AG09319 (cell line): ENCODE results near the gene ZC3H7A.

Source experiments
- DNase-seq: peaks from one replicate; pipeline ENCODE4 v3.0.0-alpha.2; 2010; ENCODE audit warnings: low read depth; ENCODE audit errors: extremely low read depth
- TF ChIP-seq, protein P1 (sequence below): IDR thresholded peaks from 2 replicates; pipeline ENCODE4 v1.5.1; 2011; ENCODE audit warnings: low read depth, mild to moderate bottlenecking, inconsistent platforms, low read length, moderate library complexity

The ZC3H7A gene

DNA sequence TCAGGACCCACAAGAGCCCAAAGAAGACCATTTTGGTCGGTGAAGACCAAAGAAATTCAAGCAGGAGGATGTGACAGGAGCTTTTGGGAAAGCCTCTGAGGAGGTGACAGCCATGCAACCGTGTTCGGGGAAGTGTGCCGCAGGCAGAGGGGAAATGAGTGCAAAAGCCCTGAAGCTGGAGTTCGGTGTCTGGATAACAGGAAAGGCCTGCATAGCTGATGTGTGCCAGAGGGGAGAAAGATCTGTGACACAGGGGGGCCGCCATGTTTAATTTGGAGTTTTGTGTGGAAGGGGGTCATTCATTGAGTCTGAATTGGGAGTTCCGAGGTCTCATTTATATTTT lies 870 bp upstream of the ZC3H7A start:
- TF ChIP-seq, protein P1, sequence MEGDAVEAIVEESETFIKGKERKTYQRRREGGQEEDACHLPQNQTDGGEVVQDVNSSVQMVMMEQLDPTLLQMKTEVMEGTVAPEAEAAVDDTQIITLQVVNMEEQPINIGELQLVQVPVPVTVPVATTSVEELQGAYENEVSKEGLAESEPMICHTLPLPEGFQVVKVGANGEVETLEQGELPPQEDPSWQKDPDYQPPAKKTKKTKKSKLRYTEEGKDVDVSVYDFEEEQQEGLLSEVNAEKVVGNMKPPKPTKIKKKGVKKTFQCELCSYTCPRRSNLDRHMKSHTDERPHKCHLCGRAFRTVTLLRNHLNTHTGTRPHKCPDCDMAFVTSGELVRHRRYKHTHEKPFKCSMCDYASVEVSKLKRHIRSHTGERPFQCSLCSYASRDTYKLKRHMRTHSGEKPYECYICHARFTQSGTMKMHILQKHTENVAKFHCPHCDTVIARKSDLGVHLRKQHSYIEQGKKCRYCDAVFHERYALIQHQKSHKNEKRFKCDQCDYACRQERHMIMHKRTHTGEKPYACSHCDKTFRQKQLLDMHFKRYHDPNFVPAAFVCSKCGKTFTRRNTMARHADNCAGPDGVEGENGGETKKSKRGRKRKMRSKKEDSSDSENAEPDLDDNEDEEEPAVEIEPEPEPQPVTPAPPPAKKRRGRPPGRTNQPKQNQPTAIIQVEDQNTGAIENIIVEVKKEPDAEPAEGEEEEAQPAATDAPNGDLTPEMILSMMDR: no peak
- no peak for DNase-seq

DNA sequence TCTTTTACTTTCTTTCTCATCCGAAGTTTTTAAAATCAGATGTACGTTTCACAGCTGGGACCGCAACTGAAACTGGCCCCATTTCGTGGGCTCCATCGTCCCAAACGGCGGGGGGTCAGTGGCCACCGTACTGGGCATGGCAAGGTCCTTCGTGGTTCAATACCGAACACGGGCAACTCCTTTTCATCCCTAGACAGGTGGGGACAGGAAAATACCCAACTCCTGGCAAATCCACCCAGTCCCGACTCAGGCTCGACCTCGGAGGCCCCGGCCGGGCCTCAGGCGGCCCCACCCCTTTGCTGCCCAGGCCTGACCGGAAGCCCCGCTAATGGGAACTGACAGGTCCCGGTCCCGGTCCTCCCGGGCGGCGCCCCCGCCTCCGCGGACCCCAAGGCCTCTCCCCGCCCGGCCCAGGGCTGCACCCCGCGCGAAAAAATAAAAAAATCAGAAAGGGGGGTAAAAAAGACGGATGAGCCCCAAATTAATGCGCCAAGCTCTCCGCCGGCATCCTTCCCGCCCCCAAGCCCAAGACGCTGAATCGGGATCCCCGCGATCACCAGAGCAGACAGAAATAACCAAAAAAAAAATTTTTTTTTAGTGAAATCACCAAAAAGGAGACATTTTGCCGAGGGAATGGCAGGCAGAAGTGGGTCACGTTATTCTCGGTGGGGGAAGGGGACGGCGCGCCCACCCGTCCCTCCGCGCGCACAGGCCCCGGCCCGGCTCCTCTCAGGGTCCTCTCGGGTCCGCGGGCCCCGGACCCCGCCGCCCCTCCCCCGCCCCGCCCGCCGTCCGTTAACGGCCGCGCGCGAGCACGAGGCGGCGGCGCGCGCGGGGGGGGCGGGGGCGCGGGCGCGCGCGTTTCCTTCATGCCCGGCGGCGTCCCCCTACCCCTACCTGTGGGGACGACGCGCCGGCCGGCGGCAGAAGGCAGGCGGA lies 562 bp downstream of the ZC3H7A start:
- TF ChIP-seq, protein P1: no peak
- no peak for DNase-seq

DNA sequence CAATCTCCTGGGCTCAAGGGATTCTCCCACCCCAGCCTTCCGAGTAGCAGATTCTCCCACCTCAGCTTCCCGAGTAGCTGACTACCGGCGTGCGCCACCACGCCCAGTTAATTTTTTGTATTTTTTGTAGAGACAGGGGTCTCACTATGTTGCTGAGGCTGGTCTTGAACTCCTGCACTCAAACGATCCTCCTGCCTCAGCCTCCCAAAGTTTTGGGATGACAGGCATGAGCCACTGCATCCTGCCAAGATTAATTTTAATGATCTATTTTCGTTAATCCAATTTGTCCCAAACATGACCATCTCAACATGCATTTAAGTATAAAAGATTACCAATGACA lies 1.2 kb downstream of the ZC3H7A start:
- TF ChIP-seq, protein P1: no peak
- no peak for DNase-seq

DNA sequence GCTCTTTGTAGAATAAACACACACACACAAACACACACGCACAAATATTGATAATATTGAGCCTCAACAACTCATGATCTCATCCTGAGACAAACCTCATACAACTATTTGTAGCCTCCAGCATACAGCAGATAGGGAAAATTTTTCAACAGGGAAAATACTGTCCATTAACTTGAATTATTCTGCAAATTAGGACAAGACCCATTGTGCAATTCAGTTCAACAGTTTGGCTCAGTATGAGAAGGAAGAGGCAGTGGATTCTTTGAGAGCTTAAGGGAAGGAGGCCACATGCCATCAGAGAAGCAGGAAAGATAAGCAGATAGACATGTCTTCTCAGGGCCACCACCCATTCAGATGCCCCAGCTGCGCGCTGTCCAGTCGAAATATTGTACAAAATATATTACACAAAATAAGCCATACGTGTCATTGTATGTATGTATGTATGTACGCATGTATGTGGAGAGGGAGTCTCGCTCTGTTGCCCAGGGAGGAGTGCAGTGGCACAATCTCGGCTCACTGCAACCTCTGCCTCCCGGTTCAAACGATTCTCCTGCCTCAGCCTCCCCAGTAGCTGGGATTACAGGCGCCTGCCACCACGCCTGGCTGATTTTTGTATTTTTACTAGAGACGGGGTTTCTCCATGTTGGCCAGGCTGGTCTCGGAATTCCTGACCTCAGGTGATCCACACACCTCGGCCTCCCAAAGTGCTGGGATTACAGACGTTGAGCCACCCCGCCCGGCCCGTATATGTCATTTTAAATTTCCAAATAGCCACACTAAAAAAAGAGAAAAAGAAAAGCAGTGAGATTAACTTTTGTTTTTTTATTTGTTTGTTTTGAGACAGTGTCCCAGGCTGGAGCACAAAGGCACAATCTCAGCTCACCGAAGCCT lies 1.8 kb downstream of the ZC3H7A start:
- no peak for DNase-seq
- TF ChIP-seq, protein P1: no peak

DNA sequence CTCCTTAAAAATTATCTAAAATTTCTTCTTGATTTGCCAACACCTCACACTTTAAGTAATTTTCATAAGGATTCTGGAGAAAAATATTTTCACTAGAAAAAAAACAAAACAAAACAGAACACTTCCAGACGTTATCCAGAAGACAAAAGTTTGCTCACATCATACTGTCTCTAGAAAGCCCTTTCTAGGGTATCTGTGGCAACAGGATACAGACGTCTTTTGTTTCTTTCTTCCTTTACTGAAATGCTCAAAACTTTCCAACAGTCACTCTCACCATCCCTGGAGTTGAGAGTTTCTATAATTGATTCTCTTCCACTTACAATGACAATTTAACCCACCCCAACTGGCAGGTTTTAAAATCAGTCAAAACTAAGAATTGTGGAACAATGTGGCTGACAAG lies 2.6 kb downstream of the ZC3H7A start:
- DNase-seq: no peak

DNA sequence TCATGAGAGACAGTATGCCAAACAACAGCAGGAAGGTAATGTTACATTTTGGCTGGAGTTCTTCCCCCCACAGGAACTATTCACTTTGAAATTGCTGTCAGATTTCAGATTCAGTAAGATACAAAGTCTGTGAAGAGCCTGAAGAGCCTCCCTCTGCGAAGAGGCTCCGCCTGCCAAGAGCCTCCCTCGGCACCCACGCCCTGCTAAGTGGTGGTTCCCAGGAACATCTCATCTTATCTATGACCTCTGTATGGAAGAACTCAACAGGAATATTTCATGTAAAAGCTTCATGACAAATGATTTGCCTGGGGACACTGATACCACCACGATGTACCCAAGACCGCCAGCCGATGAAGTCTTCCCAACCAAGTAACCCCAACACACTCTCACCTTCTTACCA lies 3.2 kb downstream of the ZC3H7A start:
- DNase-seq: no peak
- TF ChIP-seq, protein P1: no peak

More for the DNA sequence above, 2.6 kb downstream of the ZC3H7A start:
- TF ChIP-seq, protein P1: no peak
